Activated naive CD4-positive, alpha-beta T cell treated with Interleukin-2 at 50 U/mL for 16 hours (primary cell): ENCODE measurements around the gene SP8.

Experiments
- DNase-seq: peaks from one replicate; pipeline ENCODE4 v3.0.0-alpha.2; 2020

Gene SP8

GRCh38 chr7:20793694-20794394 lies 7.2 kb upstream of the SP8 start:
- no peak for DNase-seq

GRCh38 chr7:20793248-20793647 lies 6.6 kb upstream of the SP8 start:
- DNase-seq: no peak

DNA sequence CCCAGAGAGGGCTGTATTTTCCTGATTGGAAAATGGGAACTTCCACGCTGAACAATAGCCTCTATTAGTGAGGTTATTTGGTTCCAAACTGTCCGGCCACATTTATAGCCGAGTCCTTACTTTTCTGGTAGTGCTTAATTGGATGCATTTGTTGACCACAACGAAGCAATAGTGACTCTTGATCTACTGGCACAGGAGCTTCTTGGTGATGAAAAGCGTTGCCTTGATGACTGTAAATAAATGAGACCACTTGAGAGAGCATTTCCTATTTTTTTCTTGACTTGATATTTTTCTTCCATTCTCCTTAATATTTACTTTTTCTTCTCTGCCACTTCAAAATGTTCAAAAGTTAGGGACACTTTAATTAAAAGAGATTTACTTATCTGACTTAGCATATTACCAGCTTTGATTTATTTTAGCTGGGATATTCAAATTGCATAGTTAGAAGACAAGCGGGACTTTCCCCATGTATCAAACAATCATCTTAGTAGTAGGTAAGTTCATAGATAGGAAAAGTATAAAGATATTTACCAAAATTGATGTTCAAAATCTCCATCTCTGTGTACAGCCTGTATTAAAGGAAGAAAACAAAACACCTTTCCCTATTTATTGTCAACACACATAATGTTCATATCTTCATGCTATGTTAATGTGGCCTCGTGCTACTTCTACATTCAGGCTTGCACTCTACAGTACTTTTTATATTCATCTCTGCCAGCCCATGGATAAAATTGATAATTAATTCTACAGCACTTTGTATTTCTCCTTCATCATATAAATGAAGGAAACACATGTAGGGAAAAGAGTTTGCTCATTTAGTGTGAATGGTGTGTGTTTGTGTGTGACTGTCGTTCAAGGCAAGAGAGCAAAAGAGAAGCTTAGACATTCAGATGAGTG lies 5.1 kb upstream of the SP8 start:
- DNase-seq: no peak

GRCh38 chr7:20790375-20790774 lies 3.7 kb upstream of the SP8 start:
- DNase-seq: no peak

GRCh38 chr7:20788420-20788990 lies 1.8 kb upstream of the SP8 start:
- DNase-seq: no peak

- DNase-seq: no peak
These were observed 1.2 kb upstream of the SP8 start for GRCh38 chr7:20787660-20788419.

GRCh38 chr7:20786421-20786778 lies 286 bp downstream of the SP8 start:
- DNase-seq: no peak

DNA sequence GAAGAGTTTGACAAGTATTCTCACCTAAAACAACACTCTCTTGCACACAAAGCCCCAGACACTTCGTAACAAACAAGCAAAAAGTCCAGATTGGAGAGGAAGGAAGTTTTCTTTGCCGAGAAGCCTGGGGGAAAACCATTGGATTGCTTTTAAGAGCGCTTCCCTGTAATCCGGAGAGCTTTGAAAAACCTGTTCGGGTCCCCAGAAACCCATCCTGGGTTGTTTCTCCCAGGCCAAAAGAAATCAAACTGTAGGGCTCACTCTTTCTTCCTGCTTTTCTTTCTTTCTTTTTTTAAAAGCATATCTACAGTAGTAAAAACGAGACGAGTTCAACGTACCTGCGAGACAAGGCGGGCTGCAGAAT lies 655 bp downstream of the SP8 start:
- DNase-seq: no peak

- no peak for DNase-seq
These were observed 1.3 kb downstream of the SP8 start for GRCh38 chr7:20785157-20786048.

- no peak for DNase-seq
These were observed 2.1 kb downstream of the SP8 start for GRCh38 chr7:20784388-20785156.

DNA sequence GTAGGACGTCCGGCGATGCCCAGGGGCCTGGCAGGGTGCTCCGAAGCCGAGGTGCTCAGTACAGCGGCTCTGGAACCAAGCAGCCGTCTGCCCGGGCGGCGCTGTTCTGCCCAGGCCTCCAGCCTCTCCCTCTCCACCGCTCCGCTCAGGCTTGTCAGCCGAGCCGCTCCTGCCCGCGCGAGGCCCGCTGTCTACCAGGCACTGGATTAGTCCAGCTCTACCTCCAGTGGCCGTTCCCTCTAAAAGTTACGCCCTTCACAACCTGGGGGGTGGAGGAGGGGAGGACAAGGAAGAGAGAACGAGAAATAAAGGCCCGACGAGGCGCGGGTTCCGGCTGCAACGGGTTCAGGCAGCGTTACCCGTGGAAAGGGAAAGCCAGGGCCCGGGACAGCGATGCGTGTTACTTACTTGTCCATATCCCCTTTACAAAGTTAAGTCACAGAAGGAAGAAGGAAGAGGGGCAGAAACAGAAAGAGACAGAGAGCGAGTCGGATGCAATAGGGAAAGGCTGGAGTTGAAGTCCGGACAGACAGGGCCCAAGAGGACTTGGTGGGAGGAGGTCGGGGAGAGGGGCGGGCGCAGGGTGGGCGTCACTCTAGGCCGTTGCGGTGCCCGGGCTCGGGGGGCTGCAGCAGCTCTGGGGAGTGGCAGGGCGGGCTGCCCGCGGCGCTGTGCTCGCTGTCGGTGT lies 2.8 kb downstream of the SP8 start:
- no peak for DNase-seq

GRCh38 chr7:20783125-20783699 lies 3.5 kb downstream of the SP8 start:
- no peak for DNase-seq

GRCh38 chr7:20779041-20779440 lies 7.6 kb downstream of the SP8 start:
- no peak for DNase-seq

GRCh38 chr7:20778063-20778721 lies 8.5 kb downstream of the SP8 start:
- no peak for DNase-seq

GRCh38 chr7:20777377-20778062 lies 9.2 kb downstream of the SP8 start:
- DNase-seq: no peak

- DNase-seq: no peak
These were observed 9.7 kb downstream of the SP8 start for GRCh38 chr7:20776942-20777341.

DNA sequence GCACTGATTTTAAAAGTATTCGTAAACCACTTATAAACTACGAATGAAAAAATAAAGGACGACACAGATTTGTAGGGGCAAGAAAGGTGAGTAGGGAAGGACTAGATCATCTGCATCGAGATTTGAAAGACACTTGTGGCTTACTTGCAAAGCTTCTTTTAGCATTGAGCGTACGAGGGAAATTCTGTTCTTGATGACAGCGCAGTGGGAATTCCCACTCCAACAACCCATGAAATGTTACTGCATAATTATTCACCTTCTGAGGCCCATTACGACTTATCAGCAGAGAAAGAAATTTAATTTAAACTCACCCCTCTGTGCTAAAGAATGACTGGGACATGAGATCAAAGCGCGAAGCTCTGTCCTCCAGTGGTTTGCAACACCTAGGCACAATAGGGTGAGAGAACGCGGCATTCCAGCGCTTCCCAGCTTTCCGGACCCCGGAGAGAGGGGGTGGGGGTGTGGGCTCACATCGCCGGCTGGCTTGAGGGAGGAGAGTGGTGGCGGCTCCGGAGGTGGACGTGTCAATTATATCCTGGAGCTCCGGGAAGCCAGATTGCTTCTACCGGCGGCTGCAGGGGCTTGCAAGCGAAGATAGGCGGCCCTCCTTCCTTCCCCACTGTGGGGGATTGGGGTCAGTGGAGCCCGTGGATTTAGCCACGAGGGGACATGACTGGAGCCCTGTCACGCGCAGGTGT lies 10.3 kb downstream of the SP8 start:
- no peak for DNase-seq

DNA sequence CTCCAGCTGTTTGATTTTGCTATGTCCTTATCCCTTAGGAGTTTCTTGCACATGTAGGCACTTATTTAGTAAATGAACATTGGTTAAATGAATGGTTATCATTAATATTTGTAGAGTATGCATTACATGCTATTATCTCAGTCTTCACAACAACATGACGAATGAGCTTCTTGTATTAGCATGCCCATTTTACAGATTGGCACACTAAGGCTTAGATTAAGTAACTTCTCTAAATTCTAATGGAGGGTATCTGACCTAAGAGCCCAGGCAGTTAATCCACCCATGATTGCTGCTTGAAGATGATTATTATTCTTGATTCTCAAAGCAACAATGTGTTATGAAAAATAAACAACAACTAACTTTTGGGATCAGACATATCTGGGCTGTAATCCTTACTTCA lies 32.7 kb downstream of the SP8 start:
- DNase-seq: no peak

DNA sequence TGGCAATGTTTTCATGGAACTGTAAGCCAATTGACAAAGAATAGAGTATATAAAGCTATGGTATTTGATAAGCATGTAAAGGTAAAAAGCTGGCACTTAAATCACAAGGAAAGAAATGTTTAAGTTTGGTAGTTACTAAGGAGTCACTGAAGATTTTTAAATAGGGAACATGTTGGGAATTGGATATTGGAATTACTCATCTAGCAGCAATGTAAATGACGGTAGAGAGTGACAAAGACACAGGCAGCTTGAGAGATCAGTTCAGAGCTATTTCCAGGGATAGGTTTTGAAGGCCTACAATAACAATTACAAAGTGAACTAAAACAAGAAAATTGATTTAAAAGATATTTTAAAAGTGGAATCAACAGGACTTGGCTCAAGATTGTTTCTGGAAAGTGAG lies 36.8 kb downstream of the SP8 start:
- no peak for DNase-seq
